OCI-LY7 (cell line): ENCODE results near the gene LY6G6D.

ENCODE experiments used
- CTCF ChIP-seq: fragments of 200-600 bp; sonication (generic); conservative IDR thresholded peaks from 2 replicates; pipeline ENCODE4 v1.5.1; 2014; ENCODE audit warnings: mild to moderate bottlenecking, antibody characterized with exemption, low read length, moderate library complexity, mixed read lengths
- EZH2phosphoT487 ChIP-seq: fragments of 200-600 bp; sonication (generic); IDR thresholded peaks from 2 replicates; pipeline ENCODE4 v1.6.1; 2018; ENCODE audit warnings: low read depth, borderline replicate concordance, mild to moderate bottlenecking, mixed run types, antibody characterized with exemption, low read length, moderate library complexity, mixed read lengths

GRCh38 chr6:31700740-31701401 lies 14.3 kb upstream of the LY6G6D start:
- TF ChIP-seq CTCF (no peak), EZH2phosphoT487 (no peak)
